Hematopoietic multipotent progenitor cell treated with erythropoietin and hydrocortisone succinate and interleukin-3 and kit ligand, for 17 days (in vitro differentiated cells): ENCODE measurements around the gene CLEC2B.

Source experiments
- DNase-seq: peaks from one replicate; pipeline ENCODE4 v3.0.0-alpha.2; 2015; ENCODE audit warnings: low spot score

Gene CLEC2B

GRCh38 chr12:9808504-9808903, 60.6 kb downstream of the CLEC2B start:
- no peak for DNase-seq

DNA sequence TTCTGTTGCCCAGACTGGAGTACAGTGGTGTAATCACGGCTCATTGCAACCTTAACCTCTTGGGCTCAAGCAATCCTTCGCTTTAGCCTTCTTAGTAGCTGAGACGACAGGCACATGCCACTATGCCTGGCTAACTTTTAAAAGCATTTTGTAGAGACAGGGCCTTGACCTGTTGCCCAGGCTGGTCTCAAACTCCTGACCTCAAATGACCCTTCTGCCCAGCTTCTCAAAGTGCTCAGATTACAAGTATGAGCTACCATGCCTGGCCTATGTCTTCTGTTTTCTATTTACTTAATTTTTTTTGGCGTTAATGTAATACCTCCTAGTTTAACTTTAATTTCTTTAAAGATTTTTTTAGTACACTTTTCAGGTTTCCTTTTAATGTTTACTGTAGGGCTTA, 62.4 kb downstream of the CLEC2B start:
- no peak for DNase-seq

- DNase-seq, result no peak
Measured at GRCh38 chr12:9805883-9806282, 63.3 kb downstream of the CLEC2B start.
